Peyer's patch (tissue), 4 donors: ENCODE results near the gene KANSL3.
"Not testable (repeated sequence)": the region's sequence is repeated elsewhere in the genome, so short reads cannot be mapped to it uniquely, and the experiment has no call there.

Experiments
- POLR2A ChIP-seq, 2 donors: fragments of 450-650 bp; IDR thresholded peaks; one replicate each; pipeline ENCODE4 v1.5.1; 2017; ENCODE audit warnings: antibody characterized with exemption in 2 of 2, mild to moderate bottlenecking in 2 of 2, moderate library complexity in 2 of 2
- TF ChIP-seq, protein P1 (sequence below), 6 experiments: fragments of 450-650 bp in 4 of 6; fragments of 200-600 bp in 2 of 6; sonication (generic) in 1 of 6; IDR thresholded peaks; one replicate each; pipeline ENCODE4 v1.5.1; 2017 to 2019; ENCODE audit warnings: antibody characterized with exemption in 6 of 6, mild to moderate bottlenecking in 3 of 6, moderate library complexity in 1 of 6

DNA sequence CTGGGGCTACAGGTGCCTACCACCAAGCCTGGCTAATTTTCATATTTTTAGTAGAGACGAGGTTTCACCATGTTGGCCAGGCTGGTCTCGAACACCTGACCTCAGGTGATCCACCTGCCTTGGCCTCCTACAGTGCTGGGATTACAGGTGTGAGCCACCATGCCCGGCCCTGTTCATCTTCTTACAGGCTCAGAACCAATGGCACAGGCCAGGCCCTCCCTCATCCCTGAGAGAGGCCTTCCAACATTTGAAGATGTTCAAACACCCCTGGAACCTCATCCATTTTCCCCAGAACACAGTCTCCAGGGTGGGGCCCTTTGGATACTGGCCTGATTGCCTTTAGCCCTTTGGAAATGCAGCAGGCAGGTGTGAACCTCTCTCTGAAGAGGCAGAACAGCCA lies 27.6 kb upstream of the KANSL3 start:
- TF ChIP-seq, protein P1, sequence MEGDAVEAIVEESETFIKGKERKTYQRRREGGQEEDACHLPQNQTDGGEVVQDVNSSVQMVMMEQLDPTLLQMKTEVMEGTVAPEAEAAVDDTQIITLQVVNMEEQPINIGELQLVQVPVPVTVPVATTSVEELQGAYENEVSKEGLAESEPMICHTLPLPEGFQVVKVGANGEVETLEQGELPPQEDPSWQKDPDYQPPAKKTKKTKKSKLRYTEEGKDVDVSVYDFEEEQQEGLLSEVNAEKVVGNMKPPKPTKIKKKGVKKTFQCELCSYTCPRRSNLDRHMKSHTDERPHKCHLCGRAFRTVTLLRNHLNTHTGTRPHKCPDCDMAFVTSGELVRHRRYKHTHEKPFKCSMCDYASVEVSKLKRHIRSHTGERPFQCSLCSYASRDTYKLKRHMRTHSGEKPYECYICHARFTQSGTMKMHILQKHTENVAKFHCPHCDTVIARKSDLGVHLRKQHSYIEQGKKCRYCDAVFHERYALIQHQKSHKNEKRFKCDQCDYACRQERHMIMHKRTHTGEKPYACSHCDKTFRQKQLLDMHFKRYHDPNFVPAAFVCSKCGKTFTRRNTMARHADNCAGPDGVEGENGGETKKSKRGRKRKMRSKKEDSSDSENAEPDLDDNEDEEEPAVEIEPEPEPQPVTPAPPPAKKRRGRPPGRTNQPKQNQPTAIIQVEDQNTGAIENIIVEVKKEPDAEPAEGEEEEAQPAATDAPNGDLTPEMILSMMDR (IDR thresholded peaks at IDR 0.05) = not testable (repeated sequence)
- TF ChIP-seq POLR2A (IDR thresholded peaks at IDR 0.05) = not testable (repeated sequence)
